Middle frontal gyrus (tissue), 1 donor: ENCODE results near the gene FGF1.

Source experiments
- DNase-seq: peaks from one replicate; pipeline ENCODE4 v3.0.0-alpha.2; 2015; ENCODE audit warnings: low spot score; ENCODE audit errors: extremely low spot score

FGF1 gene

DNA sequence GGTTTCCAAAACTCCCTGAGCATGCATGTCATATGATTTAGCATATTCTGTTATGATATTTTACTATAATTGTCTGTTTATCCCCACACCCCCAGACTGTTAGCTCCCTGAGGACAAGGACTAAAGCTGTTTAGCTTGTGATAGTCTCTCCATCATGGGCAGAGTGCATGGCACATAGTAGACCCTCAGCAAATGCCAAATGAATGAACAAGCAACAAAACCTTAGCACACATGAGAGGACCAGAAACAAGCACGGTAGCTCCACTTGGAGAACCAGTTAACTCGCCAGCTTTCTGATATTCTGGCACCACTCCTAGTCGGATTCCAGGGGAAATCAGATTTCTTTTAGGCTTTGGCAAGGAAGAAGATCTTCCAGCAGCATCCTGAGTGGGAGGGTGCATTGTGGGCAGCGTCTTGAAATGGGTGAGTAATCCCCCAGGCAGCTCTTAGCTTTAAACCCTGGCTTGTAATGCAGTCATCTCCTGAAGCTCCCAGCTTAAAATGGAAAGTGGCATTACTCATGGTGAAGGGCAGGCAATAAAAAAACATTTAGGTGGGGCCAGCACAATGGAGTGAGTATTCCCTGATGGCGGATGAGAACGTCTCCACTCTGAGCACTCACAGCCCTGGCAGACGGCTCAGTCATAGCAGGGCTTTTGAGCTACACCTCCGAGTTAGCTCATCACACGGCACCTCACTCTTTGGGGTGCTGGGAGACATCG, 41.1 kb downstream of the FGF1 start:
- peak; percentile 47 for DNase-seq

GRCh38 chr5:142644127-142644526, 41.8 kb downstream of the FGF1 start:
- DNase-seq, result no peak

GRCh38 chr5:142643634-142644033, 42.3 kb downstream of the FGF1 start:
- no peak for DNase-seq

- no peak for DNase-seq
Measured at GRCh38 chr5:142642427-142642826, 43.5 kb downstream of the FGF1 start.

DNA sequence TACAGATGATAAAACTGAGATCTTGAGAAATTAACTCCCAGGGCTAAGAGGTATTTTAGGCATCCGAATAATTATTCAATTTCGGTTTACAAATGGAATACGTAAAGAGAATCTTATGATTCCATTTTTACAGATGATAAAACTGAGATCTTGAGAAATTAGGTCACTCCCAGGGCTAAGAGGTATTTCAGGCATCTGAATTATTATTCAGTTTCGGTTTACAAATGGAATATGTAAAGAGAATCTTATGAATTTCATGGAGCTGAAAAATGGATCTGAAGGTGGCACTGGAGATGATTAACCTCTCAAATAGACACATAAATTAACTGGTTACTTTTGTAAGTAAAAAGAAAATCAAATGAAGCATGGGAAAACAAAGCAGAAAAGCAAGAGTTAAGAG, 44.2 kb downstream of the FGF1 start:
- DNase-seq, result no peak

GRCh38 chr5:142640316-142641005, 45.4 kb downstream of the FGF1 start:
- no peak for DNase-seq

DNA sequence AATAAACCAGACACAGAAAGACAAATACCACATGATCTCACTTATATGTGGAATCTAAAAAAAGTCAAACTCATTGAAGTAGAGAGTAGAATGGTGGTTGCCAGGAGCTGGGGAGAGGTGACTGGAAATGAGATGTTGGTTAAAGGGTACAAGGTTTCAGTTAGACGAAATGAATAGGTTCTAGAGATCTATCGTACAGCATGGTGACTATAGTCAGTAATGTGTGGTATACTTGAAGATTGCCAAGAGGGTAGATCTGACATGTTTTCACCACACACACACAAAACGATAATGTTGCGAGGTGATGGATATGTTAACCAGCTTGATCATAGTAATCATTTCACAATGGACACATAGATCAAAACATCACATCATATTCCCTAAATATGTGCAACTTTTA, 46.4 kb downstream of the FGF1 start:
- DNase-seq, result no peak

- no peak for DNase-seq
Measured at GRCh38 chr5:142637871-142638270, 48.0 kb downstream of the FGF1 start.

GRCh38 chr5:142636698-142637324, 49.1 kb downstream of the FGF1 start:
- no peak for DNase-seq

DNA sequence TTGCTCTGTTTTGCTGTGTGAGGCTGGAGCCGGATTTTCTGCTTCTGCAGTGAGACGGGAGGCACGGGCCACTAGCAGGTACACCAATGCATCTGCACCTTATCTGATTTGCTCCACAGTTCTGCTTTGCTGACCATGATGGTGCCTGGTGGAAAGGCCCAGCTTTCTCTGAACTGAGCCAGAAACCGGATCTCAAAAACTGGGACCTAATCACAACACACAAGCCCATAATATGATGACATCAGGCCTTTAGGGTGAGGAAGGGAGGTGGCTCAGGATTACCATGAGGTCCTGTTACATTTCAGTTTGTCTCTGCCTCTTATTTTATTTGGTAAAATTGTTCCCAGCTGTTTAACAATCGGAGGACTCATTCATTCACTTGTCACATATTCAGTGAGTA, 49.8 kb downstream of the FGF1 start:
- DNase-seq, result no peak

DNA sequence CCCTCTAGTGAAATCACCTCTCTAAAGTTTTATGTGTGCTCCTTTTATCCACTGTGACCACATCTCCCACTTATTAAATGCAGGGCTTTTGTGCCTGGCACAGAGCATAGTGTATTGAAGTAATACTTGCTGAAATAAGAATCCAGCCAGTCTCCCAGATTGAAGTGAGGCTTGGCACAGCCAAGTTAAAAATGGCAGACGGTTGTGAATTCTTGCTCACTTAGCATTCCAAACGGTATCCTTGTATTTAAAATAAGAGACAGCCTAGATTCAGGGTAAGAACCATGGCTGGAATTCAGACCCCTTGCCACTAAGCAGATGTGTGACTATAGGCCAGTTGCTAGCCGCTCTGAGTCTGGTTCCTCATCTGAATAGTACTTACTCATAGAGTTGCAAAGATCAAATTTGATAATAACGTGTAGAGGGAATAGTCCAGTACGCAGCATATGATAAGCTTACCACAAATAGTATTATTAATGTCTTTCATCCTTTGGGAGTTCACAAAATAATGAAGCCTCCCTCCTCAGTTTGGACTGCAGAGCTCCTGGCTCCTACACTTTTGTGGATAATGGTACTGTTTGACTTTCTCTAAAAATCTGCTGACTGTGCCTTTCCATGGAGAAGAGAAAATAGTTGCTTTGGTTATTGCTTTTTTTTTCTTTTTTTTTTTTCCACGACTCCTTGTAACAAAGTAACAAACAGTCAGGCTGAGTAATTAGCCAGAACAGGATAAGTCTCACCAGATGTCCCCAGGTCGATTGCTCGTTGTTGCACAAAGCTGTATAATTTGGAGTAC, 51.5 kb downstream of the FGF1 start:
- no peak for DNase-seq

- DNase-seq, result no peak
Measured at GRCh38 chr5:142630927-142631539, 54.9 kb downstream of the FGF1 start.

DNA sequence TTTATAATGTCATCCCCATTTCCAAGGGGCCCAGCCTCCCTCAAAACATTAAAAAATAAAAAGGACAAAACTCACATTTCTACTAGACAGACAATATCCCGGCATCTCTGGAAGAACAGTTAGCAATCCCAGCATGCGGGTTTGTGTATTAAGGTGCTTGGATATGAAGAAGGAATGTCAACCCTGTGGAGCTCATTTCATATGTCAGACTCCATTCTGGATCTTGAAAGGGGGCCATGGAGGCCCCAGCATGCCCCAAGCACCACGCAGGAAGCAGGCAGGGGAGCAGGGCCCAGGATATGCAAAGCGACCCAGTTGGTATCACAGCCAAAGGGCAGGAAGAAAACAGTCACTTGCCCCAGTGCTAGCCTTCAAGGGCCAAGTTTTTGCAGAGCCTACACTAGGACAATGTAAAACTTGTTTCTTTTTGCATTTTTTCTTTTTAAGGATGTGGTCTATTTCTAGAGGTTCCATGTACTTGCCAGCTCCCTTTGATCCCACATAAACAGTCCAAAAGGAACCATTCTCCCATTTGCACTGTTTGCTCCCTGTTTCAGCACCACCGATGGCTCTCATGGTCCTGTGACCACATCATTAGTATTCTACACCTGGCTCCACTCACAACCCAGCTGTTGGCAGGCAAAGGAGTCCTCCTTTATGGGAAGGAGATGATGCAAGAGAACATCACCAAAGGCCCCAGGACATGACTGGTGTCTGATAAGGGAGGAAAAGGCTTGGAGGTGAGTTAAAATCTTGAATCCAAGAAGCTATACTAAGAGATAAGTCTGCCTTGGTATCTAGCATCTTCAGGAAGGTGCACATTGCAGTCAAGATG, 58.3 kb downstream of the FGF1 start:
- DNase-seq, result no peak

GRCh38 chr5:142626786-142627185, 59.1 kb downstream of the FGF1 start:
- DNase-seq, result no peak

GRCh38 chr5:142626099-142626498, 59.8 kb downstream of the FGF1 start:
- DNase-seq, result no peak

GRCh38 chr5:142621227-142621626, 64.7 kb downstream of the FGF1 start:
- no peak for DNase-seq

DNA sequence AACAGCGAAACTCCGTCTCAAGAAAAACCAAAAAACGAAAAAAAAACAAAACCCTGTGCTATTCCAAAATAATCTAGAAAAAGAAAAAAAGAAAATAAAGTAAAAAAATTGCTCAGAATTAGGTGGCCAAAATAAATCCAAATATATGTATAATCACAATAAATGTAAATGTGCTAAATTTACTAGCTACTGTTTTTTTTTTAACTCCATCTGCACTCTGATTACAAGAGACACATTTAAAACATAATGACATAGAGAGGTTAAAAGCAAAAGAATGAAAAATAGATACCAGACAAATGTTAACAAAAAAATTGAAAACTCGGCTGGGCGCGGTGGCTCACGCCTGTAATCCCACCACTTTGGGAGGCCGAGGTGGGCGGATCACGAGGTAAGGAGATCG, 66.1 kb downstream of the FGF1 start:
- no peak for DNase-seq

GRCh38 chr5:142618130-142618523, 67.8 kb downstream of the FGF1 start:
- no peak for DNase-seq

DNA sequence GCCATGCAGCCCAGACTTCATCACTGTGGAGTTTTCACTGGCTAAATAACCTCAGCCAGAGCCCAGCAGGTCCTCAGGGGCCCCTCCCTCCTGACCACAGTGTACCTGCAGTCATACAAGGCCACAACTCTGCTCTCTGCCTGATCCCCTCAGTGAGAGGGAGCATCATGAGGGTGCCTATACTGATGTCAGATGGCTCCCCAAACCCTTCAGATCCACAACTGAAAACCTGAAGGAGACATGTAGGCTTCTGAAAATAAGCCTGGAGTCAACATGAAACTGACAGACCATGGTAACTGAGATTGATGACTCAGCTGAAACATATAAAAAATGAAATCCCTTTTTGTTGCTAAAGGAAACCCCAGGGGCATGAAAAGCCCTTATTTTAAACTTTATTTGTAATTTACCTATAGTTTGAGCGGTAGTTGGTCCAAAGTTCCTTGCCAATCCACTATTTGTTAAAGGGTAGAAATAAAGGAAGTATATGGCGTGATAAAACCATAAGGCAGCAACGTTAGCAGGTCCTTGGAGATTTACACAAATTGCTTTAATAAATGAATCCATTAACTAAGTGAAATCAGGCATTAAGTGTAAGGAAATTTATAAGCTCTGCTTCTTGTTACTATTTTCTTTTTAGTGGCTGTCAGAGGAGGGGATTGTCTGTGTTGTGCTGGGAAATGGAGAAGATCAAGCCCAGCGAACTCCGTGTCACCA, 68.3 kb downstream of the FGF1 start:
- DNase-seq, result no peak

GRCh38 chr5:142615948-142616347, 69.9 kb downstream of the FGF1 start:
- DNase-seq, result no peak
